Adrenal gland (tissue), 5 donors: Measurements from ENCODE around the gene CARD19.

Experiments used
- POLR2A ChIP-seq, 2 donors: fragments of 450-650 bp; IDR thresholded peaks; one replicate each; pipeline ENCODE4 v1.6.1; 2017; ENCODE audit warnings: antibody characterized with exemption in 2 of 2, mild to moderate bottlenecking in 2 of 2, moderate library complexity in 1 of 2
- TF ChIP-seq, protein P1 (sequence below), 6 experiments: fragments of 450-650 bp in 4 of 6; fragments of 200-600 bp in 2 of 6; sonication (generic) in 1 of 6; IDR thresholded peaks; 1 replicate in 5 of 6; 2 replicates in 1 of 6; pipeline versions ENCODE4 v1.5.1 to v1.8.0; 2016 to 2021; ENCODE audit warnings: antibody characterized with exemption in 6 of 6, mild to moderate bottlenecking in 2 of 6, moderate library complexity in 1 of 6
- donor health status: DM: no; HTN: no; CAD: no.

DNA sequence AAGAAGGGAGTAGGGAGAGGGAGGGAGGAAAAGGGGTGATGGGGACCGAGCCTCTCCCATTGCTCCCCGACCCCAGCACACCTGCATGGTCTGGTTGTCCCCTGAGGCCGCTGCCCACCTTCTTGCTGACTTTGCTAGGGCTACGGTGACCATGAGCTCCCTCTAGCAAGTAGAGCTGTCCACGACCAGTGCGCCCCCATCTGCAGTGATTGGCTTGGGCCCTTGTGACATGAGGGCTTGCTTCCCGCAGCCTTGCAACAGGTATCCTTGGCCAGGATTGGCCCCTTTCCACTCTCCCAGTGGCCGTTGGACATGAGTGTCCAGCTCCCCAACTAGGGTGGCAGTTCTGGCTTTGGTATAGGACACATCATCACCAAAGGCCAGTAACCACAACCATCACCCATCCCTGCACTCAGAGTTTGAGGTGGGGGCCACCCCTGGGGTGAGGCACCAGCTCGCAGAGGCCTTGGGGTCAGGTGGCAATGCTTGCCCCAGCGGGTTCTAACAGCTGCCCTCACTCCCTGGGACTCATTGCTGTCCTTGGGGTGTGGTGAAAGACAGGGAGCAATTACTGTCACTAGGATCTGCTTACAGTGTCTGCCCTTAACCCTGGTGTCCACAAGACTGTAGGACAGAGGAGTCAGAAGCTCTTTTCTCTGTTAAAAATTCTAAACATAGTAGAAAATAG is 55.2 kb downstream of the CARD19 start:
- TF ChIP-seq, protein P1, sequence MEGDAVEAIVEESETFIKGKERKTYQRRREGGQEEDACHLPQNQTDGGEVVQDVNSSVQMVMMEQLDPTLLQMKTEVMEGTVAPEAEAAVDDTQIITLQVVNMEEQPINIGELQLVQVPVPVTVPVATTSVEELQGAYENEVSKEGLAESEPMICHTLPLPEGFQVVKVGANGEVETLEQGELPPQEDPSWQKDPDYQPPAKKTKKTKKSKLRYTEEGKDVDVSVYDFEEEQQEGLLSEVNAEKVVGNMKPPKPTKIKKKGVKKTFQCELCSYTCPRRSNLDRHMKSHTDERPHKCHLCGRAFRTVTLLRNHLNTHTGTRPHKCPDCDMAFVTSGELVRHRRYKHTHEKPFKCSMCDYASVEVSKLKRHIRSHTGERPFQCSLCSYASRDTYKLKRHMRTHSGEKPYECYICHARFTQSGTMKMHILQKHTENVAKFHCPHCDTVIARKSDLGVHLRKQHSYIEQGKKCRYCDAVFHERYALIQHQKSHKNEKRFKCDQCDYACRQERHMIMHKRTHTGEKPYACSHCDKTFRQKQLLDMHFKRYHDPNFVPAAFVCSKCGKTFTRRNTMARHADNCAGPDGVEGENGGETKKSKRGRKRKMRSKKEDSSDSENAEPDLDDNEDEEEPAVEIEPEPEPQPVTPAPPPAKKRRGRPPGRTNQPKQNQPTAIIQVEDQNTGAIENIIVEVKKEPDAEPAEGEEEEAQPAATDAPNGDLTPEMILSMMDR (IDR thresholded peaks at IDR 0.05): no peak
- TF ChIP-seq POLR2A (IDR thresholded peaks at IDR 0.05): no peak
